ENCODE data around the gene BACE2. TPM values are rescaled to one million over a fixed set of nuclear protein-coding genes. Genes with fewer than 3 reads are reported as not detected.
A peak's percentile ranks its signal among the peaks of the same experiment; 100 is the strongest.

BACE2 gene
- total RNA-seq, 6 experiments from 2014 or later, result 4.3 to 7.9 (median 5.4) TPM

- Histone ChIP-seq H3K36me3 (no peaks in the 10 kb centered on the region), H3K27ac (no peak overlapping the region), H3K4me1 (no peaks in the 10 kb centered on the region), H3K9me3 (no peaks in the 10 kb centered on the region), H3K4me3 (no peak overlapping the region), H3K27me3 (no peaks in the 10 kb centered on the region)
- intact Hi-C loops (cut with DNase I), result no loop called here
- TF ChIP-seq CTCF (IDR thresholded peaks at IDR 0.05), result no peak
- TF ChIP-seq POLR2A (IDR thresholded peaks at IDR 0.05), result no peak
- peak in 3 of 4 donors; percentile 9 to 42 (median 35) for ATAC-seq
- DNase-seq, result peak in 1 of 3 donors; percentile 54
- 69% methylated on average over 34 of the region's 44 CpGs for WGBS (ENCODE audit: insufficient coverage, low coverage, low lambda C conversion rate, missing lambda C conversion rate)
Observed at GRCh38 chr21:41247561-41248545, 79.9 kb downstream of the BACE2 start.

- TF ChIP-seq POLR2A (IDR thresholded peaks at IDR 0.05) (no peak), CTCF (IDR thresholded peaks at IDR 0.05) (no peak)
Observed at GRCh38 chr21:41249476-41249875, 81.5 kb downstream of the BACE2 start.

GRCh38 chr21:41250519-41250918 is 82.6 kb downstream of the BACE2 start:
- no peaks in the 10 kb centered on the region for H3K27me3 ChIP-seq
- no peaks in the 10 kb centered on the region for H3K4me1 ChIP-seq
- peak in 3 of 4 donors; percentile 13 to 52 (median 35) for ATAC-seq
- DNase-seq, result peak in 1 of 3 donors; percentile 57
- intact Hi-C loops (cut with DNase I), result no loop called here
- no peak overlapping the region for H3K27ac ChIP-seq
- no peaks in the 10 kb centered on the region for H3K36me3 ChIP-seq
- no peaks in the 10 kb centered on the region for H3K9me3 ChIP-seq
- WGBS (ENCODE audit: insufficient coverage, low coverage, low lambda C conversion rate, missing lambda C conversion rate), result 25% methylated on average over 7 of the region's 8 CpGs
- H3K4me3 ChIP-seq, result no peak overlapping the region
- TF ChIP-seq POLR2A (IDR thresholded peaks at IDR 0.05), result no peak
- TF ChIP-seq CTCF (IDR thresholded peaks at IDR 0.05), result no peak

More at GRCh38 chr21:41249476-41249875, 81.5 kb downstream of the BACE2 start:
- H3K9me3 ChIP-seq, result no peaks in the 10 kb centered on the region
- H3K27me3 ChIP-seq, result no peaks in the 10 kb centered on the region
- H3K27ac ChIP-seq, result no peak overlapping the region
- no peaks in the 10 kb centered on the region for H3K36me3 ChIP-seq
- 75% methylated on average over 9 of the region's 11 CpGs for WGBS (ENCODE audit: insufficient coverage, low coverage, low lambda C conversion rate, missing lambda C conversion rate)
- intact Hi-C loops (cut with DNase I), result no loop called here
- ATAC-seq, result no peak
- no peaks in the 10 kb centered on the region for H3K4me1 ChIP-seq
- no peak for DNase-seq
- no peak overlapping the region for H3K4me3 ChIP-seq

- TF ChIP-seq CTCF (IDR thresholded peaks at IDR 0.05), result no peak
- TF ChIP-seq POLR2A (IDR thresholded peaks at IDR 0.05), result no peak
- no peaks in the 10 kb centered on the region for H3K36me3 ChIP-seq
Observed at GRCh38 chr21:41251961-41252642, 84.1 kb downstream of the BACE2 start.

More at GRCh38 chr21:41251961-41252642, 84.1 kb downstream of the BACE2 start:
- no peak for ATAC-seq
- Histone ChIP-seq H3K9me3 (no peaks in the 10 kb centered on the region), H3K27ac (no peak overlapping the region), H3K4me3 (no peak overlapping the region), H3K27me3 (no peaks in the 10 kb centered on the region), H3K4me1 (no peaks in the 10 kb centered on the region)
- DNase-seq, result no peak
- 69% methylated on average over 12 of the region's 12 CpGs for WGBS (ENCODE audit: insufficient coverage, low coverage, low lambda C conversion rate, missing lambda C conversion rate)
- intact Hi-C loops (cut with DNase I), result no loop called here

Measured in right lobe of liver (tissue), 6 donors.